ENCODE measurements around the gene FOXO1.

FOXO1 gene

GRCh38 chr13:40536443-40537113 is 129.9 kb downstream of the FOXO1 start:
- H3K9me3 ChIP-seq (ENCODE audit: severe bottlenecking), result no peaks in the 10 kb centered on the region
- TF ChIP-seq, protein P1, sequence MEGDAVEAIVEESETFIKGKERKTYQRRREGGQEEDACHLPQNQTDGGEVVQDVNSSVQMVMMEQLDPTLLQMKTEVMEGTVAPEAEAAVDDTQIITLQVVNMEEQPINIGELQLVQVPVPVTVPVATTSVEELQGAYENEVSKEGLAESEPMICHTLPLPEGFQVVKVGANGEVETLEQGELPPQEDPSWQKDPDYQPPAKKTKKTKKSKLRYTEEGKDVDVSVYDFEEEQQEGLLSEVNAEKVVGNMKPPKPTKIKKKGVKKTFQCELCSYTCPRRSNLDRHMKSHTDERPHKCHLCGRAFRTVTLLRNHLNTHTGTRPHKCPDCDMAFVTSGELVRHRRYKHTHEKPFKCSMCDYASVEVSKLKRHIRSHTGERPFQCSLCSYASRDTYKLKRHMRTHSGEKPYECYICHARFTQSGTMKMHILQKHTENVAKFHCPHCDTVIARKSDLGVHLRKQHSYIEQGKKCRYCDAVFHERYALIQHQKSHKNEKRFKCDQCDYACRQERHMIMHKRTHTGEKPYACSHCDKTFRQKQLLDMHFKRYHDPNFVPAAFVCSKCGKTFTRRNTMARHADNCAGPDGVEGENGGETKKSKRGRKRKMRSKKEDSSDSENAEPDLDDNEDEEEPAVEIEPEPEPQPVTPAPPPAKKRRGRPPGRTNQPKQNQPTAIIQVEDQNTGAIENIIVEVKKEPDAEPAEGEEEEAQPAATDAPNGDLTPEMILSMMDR (IDR thresholded peaks at IDR 0.05; ENCODE audit: low read depth, low read length), result no peak
- no peak for DNase-seq
- H3K4me3 ChIP-seq (ENCODE audit: low read depth, low read length), result no peak overlapping the region
- H3K36me3 ChIP-seq, result no peaks in the 10 kb centered on the region
- H3K27me3 ChIP-seq (ENCODE audit: insufficient read depth, low read depth, severe bottlenecking), result no peaks in the 10 kb centered on the region
- H3K27ac ChIP-seq, result no peak overlapping the region

DNA sequence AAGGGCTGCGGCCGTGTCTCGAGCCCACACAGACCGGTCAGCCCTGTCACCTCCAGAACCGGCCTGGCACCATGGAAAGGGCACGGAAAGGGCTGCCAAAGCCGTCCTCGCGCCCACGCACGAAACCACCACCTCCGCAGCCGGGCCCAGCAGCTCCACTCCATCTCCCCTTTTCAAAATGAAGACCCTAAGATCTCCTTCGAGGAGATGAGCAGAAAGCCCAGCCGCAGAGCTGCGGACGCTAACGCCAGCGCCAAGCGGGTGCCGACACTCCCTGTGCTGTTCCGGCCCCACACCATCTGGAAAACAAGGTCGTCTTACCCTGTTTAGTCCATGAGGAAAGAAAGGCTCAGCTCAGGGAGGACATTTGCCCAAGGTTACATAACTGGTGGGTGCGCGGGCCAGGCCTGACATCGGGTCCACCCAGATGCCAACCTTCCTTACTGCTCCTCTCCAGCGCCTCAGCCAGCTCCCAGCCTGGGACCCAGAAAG is 131.1 kb downstream of the FOXO1 start:
- TF ChIP-seq, protein P1 (IDR thresholded peaks at IDR 0.05; ENCODE audit: low read depth, low read length), result no peak
- Histone ChIP-seq H3K4me3 (ENCODE audit: low read depth, low read length) (no peak overlapping the region), H3K27ac (no peak overlapping the region), H3K36me3 (no peaks in the 10 kb centered on the region), H3K9me3 (ENCODE audit: severe bottlenecking) (no peaks in the 10 kb centered on the region), H3K27me3 (ENCODE audit: insufficient read depth, low read depth, severe bottlenecking) (no peaks in the 10 kb centered on the region)
- no peak for DNase-seq

- Histone ChIP-seq H3K9me3 (ENCODE audit: severe bottlenecking) (no peaks in the 10 kb centered on the region), H3K4me3 (ENCODE audit: low read depth, low read length) (no peak overlapping the region), H3K27me3 (ENCODE audit: insufficient read depth, low read depth, severe bottlenecking) (no peaks in the 10 kb centered on the region), H3K27ac (peak overlapping the region; percentile 45), H3K36me3 (no peaks in the 10 kb centered on the region)
- TF ChIP-seq, protein P1 (IDR thresholded peaks at IDR 0.05; ENCODE audit: low read depth, low read length), result no peak
- DNase-seq, result peak; percentile 43
Measured at GRCh38 chr13:40534456-40534855, 132.0 kb downstream of the FOXO1 start.

- Histone ChIP-seq H3K9me3 (ENCODE audit: severe bottlenecking) (no peaks in the 10 kb centered on the region), H3K27ac (no peak overlapping the region), H3K27me3 (ENCODE audit: insufficient read depth, low read depth, severe bottlenecking) (no peaks in the 10 kb centered on the region), H3K4me3 (ENCODE audit: low read depth, low read length) (no peak overlapping the region), H3K36me3 (no peaks in the 10 kb centered on the region)
- TF ChIP-seq, protein P1 (IDR thresholded peaks at IDR 0.05; ENCODE audit: low read depth, low read length), result no peak
- no peak for DNase-seq
Measured at GRCh38 chr13:40533072-40533471, 133.4 kb downstream of the FOXO1 start.

DNA sequence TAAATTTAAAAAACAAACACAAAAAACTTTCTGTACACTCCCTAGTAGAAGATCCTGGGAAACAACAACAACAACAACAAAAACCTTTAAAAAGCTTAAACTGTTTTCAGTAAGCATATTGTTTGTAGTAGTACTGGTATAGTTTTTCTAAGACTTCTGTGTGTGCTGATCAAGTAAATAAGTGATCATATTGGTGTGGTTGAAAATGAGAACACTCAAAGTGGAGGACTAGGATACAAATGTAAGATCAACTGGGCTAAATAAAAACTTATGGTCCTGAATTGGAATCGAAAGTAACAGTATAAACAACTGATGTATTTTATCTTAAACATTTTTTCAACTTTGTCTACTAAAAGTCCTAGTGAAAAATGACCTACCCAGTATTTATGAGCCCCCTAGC is 135.5 kb downstream of the FOXO1 start:
- TF ChIP-seq, protein P1 (IDR thresholded peaks at IDR 0.05; ENCODE audit: low read depth, low read length), result no peak
- Histone ChIP-seq H3K27ac (no peak overlapping the region), H3K9me3 (ENCODE audit: severe bottlenecking) (no peaks in the 10 kb centered on the region), H3K36me3 (no peaks in the 10 kb centered on the region), H3K27me3 (ENCODE audit: insufficient read depth, low read depth, severe bottlenecking) (no peaks in the 10 kb centered on the region), H3K4me3 (ENCODE audit: low read depth, low read length) (no peak overlapping the region)
- DNase-seq, result no peak

DNA sequence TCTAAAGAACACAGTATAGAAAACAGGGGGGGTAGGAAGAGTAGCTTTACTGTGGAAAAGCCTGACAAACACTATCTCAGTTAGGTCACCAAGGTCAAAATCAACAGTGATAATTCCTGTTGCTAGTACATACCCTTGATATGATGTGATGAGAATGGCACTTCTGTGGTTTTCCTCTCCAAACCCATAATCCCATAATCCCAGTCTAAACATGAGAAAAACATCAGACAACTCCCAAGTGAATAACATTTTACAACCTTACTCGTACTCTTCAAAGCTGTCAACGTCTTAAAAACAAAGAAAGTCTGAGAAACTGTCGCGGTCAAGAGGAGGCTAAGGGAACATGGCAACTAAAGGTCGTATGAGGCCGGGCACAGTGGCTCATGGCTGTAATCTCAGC is 137.6 kb downstream of the FOXO1 start:
- H3K36me3 ChIP-seq, result no peaks in the 10 kb centered on the region
- H3K4me3 ChIP-seq (ENCODE audit: low read depth, low read length), result no peak overlapping the region
- TF ChIP-seq, protein P1 (IDR thresholded peaks at IDR 0.05; ENCODE audit: low read depth, low read length), result no peak
- no peaks in the 10 kb centered on the region for H3K27me3 ChIP-seq (ENCODE audit: insufficient read depth, low read depth, severe bottlenecking)
- H3K9me3 ChIP-seq (ENCODE audit: severe bottlenecking), result no peaks in the 10 kb centered on the region
- DNase-seq, result no peak
- no peak overlapping the region for H3K27ac ChIP-seq
